NCI-H2171 treated with DMSO at 0.1 percent for 48 hours (cell line): ENCODE results near the gene SYNGR4.

Experiments used
- DNase-seq: peaks from one replicate; lab custom pipeline; 2025; lab: John Stamatoyannopoulos, UW

Gene SYNGR4

DNA sequence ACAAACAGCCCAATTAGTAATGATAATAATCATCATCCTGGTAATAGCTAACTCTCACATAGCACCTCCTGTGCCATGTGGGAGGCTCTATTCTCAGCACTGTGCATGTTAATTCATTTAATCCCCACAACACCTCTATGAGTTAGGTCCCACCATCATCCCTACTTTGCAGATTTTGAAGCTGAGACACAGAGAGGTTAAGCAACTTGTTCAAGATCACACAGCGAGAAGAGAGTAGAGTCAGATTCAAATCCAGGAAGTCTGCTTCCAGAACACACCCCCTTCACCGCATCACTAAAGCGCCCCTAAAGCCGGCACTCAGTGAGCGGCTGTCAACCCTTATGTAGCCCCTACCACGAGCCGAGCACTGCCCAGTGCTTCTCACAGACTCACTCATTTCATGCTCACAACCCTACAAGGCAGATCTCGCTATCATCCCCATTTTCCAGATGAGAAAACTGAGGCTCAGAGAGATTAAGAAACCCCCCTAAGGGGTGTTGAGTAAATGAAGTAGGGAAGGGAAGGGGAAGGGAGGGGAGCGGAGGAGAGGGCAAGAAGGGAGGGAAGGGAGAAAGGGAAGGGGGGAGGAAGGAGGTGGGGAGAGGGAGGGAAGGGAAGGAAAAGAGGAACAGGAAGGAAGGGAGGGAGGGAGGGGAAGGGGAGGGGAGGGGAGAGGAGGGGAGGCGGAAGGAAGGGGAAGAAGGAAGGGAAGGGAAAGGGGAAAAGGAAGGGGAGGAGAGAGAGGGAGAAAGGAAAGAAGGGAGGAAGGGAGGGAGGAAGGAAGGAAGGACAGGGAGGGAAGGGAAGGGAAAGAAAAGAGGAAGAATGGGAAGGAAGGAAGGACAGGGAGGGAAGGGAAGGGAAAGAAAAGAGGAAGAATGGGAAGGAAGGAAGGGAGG is 22.4 kb upstream of the SYNGR4 start:
- no peak for DNase-seq

DNA sequence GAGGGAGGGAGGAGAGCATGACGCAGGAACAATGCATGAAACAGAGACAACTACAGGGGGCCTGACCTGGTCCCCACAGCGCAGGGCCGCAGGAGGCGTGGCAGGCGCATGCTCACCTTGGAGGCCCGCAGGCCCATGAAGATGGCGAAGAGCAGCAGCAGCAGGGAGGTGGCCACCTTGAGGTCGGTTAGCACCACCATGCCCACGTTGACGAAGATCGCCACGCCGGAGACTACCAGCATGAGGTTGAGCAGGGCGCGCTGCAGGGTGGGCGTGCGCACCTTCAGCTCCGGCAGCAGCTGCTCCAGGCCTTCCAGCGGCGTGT is 21.8 kb upstream of the SYNGR4 start:
- no peak for DNase-seq

DNA sequence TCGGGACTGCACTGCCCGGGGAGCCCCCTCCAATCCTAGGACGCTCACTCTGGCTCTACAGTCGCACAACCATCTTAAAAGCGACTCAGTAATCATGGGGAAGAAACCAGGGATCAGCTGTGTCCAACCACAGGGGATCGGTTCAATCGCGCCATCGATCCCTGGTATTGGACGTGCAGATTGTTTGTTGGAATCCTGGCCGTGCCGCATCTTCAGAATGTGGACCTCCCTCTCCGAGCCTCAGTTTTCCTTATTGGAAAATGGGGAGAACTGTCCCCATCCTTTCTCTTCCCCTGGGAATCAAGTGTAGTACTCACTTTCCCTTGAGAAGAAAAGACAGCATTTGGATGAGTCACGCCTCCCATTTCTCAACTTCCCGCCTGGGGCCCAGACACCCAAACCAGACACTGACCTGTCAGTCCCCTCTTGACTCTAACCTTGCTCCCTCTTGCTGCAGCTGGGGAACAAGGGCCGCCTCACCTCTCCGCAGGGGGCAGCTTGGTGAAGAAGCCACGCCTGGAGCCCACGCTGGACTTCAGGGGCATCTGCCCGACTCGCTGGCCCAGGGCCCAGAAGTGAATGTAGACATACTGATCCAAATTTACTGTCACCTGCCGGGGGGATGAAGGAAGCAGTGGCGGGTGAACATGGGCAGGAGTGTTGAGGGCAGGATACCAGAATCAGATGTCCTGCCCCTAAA is 21.2 kb upstream of the SYNGR4 start:
- DNase-seq = no peak

DNA sequence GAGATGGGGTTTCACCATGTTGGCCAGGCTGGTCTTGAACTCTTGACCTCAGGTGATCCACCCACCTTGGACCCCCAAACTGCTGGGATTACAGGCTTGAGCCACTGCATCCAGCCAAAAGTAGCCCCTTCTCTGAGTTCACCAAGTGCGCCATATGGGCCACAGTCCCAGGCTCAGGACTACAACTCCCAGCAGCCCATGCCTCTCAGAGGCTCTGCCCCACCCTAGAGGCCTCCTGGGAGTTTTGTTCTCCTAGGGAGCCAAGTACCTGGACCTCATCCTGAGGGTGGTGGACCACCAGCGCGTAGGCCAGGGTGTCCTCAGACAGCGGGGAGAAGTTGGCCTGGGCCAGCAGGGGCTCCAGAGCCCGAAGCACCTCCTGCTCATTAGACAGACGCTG is 19.3 kb upstream of the SYNGR4 start:
- DNase-seq = peak; percentile 79

DNA sequence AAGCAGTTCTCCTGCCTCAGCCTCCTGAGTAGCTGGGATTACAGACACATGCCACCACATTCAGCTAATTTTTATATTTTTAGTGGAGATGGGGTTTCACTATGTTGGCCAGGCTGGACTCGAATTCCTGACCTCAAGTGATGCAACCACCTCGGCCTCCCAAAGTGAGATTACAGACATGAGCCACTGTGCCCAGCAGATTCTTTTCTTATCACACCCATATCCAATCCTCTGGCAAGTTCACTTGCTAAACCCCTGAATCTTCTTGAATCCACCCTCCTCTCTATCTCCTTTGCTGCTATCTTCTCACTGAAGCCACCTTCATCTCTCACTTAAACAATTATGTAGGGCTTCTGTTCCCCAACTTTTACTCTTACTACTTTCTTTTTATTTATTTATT is 18.0 kb upstream of the SYNGR4 start:
- no peak for DNase-seq

DNA sequence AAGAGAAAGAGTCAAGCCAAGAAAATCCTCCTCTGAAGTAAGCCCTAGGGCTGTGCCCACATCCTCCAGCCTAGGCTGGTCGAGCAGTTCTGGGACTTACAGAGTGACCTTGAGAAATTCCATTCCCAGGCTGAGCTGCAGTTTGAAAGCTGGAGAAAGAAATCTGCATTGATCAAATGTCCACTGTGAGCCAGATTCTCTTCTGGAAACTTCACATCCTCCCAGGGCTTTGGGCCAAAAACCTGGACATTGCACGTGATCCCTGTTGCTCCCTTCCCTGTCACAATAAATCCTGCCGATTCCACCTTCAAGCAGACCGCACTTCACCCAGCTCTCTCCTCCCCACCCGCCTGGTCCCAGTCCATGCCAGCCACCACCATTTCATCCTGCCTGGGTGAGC is 16.1 kb upstream of the SYNGR4 start:
- DNase-seq = no peak

DNA sequence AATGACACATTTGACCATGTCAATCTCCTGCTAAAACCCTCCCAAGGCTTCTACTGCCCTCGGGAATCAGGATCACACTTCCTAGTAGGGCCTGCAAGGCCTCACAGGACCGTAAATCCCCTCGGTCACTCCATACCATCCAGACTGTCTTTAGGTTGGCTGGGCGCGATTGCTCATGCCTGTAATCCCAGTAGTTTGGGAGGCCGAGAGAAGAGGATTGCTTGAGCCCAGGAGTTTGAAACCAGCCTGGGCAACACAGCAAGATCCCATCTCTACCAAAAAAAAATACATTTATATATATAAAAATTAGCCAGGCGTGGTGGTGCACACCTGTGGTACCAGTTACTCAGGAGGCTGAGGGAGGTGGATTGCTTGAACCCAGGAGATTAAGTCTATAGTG is 15.4 kb upstream of the SYNGR4 start:
- DNase-seq = no peak

DNA sequence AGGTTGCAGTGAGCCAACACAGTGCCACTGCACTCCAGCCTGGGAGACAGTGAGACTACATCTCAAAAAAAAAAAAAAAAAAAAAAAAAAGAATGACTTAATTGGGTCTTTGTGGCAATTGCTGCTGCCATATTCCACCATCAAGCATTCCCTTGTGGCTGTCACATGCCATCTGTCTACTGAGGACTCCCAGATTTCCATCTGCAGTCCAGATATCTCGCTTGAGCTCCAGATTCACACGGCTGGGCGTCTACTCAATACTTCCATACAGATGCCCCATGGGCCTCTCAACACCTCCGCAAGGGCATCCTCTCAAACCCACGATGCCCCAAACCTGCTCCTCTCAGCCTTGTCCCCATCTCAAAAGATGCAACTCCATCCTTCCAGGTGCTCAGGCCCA is 13.3 kb upstream of the SYNGR4 start:
- DNase-seq = peak; percentile 97

DNA sequence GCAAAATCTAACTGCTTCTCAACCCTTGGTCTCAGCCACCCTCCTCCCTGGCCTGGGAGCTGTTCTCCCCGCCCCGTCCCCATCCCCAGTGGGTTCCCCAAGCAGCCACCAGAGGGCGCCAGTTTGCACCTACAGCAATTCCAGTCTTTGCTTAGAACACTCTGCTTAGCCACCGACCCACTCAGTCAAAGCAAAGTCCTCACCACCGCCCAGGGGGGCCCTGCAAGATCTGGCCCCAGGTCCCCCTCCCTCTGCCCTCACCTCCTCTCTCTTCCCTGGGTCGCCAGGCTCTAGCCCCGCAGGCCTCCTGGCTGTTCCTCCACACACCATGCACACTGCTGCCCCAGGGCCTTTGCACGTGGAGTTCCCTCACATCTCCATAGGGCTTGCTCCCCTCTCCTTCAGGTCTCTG is 12.8 kb upstream of the SYNGR4 start:
- DNase-seq = peak; percentile 92

DNA sequence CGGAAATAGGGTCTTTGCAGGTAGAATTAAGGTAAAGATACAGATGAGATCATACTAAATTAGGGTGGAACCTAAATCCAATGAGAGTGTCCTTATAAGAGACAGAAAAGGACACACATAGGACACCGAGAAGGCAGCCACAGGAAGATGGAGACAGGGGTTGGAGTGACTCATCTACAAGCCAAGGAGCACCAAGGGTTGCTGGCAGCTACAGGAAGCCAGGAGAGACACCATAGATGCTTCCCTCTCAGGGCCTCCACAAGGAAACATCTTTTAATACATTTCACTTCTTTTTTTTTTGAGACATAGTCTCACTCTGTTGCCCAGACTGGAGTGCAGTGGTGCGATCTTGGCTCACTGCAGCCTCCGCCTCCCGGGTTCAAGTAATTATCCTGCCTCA is 10.5 kb upstream of the SYNGR4 start:
- no peak for DNase-seq

DNA sequence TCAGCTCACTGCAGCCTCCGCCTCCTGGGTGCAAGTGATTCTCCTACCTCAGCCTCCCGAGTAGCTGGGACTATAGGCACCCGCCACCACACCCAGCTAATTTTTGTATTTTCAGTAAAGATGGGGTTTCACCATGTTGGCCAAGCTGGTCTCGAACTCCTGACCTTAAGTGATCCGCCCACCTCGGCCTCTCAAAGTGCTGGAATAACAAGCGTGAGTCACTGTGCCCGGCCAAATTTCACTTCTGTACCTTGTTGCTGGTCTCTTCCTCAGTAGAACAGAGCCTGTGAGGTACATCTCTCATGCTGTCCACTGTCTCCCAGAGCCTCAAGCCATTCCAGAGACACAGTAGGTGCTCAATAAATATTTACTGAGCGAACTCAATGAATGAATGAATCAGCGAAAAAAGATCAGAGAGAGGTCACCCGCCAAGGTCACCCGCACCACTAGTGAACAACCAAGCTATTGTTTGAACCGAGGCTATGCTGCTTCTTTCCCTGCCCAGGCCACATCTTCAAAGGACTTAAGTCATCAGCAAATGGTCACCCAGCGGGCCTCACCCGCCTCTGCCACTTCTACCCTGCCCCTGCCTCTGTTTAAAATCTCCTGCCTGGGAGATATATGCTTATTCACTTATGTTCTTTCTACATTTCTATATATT is 9.7 kb upstream of the SYNGR4 start:
- DNase-seq = no peak

DNA sequence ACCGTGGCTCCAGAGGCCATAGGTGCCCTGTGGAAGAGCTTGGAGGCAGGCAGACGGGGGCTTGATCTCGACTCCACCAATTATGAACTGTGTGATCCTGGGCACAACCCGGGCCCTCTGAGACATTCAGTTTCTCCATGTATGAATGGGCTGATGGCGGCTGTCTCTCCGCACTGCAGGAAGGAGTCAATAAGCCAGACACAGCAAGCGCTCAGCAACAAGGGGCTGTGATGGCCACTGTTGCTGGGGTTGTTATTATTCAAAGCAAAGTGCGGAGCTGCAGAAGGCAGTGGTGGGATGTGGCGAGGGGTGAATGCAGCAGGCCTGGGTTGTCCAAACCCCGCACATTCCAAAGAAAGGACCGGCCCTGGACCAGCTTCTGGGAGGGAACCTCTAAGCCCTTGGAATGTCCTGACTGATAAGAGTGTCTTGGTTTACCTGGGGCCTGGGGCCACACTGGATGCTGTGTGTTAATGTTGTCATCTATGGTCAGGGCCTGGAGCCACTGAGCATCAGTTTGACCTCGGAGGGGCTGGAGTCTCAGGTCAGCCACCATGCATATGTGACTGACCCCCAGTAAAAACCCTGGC is 8.7 kb upstream of the SYNGR4 start:
- no peak for DNase-seq

DNA sequence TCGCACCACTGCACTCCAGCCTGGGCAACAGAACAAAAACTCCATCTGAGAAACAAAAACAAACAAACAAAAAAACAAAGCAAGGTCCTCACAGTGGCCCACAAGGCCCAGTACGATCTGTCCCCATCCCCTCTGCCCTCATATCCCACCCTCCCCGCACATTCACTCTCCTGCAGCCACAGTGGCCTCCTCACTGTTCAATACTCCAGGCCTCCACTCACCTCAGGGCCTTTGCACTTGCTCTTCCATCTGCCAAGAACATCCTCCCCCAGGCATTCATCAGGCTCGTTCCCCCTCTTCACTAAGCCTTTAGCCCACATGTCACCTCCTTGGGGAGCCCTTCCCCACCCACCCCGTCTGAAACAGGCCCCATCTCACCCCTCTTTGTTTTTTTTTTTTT is 5.0 kb upstream of the SYNGR4 start:
- no peak for DNase-seq

DNA sequence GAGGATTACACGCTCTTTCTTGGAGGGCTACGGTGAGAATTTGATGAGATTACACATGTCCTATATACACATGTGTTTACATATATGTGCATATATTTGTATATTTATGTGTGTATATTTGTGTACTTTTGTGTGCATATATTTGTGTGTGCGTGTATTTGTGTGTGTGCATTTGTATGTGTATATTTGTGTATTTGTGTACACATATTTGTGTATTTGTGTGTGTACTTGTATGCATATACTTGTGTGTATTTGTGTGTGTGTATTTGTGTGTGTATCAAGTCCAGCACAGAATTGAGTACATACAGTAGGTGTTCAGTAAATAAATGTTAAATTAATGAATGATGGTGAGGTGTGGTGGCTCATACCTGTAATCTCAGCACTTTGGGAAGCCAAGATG is 2.3 kb upstream of the SYNGR4 start:
- DNase-seq = no peak

DNA sequence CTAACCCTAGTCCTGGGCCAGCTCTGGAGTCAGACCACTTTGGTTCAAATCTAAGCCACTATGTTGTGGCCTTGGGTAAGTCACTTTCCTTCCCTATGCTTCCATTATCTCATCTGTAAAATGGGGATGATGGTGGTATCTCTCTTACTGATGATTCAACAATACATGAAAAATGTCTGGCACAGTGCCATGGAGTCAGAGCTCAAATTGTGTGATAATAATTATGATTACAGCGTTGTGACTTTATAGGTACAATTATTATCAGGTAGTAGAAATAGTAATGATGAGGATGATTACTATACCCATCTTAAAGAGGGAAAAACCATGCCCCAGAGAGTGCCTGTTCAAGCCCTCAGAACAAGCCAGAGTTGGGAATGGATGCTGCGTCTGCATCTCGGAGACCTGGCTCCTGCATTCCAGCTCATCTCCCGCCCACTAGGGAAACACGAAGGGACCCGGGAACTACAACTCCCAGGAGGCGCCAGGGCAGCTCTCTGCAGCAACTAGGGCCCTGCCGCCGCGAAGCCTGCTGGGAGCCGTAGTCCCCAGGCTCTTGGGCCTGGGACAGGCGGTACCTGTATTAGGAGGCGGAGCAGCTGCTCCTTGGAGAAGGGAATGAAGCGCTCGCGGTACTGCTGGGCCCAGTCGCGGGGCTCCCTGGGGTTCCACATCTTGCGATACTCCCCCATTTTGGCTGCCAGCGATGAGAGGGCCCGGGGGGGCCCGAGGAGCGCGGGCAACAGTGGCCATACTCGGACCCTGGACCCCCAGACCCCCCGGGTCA is 1.3 kb upstream of the SYNGR4 start:
- peak; percentile 98 for DNase-seq

DNA sequence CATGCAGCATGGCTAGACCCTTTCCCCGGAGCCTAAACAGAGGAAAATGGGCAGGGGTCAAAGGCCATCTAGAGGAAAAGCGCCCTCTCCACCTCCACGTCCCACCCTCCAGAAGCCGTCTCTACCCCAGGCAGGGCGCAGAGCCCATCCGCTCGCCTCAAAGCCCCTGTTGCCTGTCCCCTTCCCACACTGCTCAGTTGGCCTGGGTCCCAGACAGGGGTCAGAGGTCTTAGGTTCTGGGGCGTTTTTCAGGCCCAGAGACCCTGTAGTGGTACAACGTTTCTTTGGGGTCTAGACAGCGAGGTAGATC is 712 bp upstream of the SYNGR4 start:
- DNase-seq = peak; percentile 62

DNA sequence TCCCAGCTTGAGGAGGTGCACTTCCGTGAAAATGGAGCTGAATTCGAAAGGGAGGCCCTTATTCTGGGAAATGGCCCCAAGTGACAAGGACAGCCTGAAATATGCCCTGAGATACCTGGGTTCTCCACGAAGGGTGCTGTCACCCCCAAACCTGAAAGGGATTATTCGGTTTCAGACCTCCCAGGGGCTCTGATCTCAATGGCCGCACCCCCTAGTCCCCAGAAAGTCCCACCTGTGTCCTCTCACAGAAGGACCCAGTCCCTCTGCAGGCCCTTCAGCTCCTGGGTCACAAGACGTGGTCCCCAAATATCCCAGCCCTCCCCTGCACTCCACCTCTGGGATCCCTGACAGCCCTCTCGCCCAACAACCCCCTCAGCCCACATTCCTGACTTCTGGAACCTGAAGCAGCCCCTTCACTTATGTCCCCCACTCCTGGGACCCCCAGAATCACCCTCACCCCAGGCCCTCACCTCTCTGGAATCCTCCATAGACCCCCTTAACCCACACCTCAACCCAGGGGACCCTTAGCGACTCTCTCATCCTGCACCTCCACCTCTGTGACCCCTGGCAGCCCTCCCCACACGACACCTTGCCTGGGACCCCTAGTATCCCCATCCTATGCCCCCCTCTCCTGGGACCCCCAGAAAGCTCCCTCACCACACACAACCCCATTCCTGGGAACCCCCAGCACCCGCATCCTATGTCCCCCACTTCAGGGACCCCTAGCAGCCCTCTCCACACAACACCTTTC is 606 bp downstream of the SYNGR4 start:
- DNase-seq = no peak

DNA sequence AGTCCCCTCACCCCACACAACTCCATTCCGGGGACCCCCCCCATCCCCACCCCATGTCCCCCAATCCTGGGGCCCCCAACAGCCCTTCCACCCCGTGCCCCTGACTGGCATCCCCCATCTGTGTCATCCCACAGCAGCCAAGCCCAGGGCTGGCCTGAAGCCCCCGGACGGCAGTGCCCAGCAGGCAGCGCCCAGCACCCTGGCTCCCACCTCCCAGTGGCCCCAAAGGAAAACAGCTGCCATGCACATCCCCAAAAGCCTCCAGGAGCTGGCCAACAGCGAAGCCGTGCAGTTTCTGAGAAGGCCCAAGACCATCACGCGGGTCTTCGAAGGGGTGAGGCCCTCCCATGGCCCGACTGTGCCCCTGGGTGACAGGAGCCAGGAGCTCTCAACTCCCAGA is 1.4 kb downstream of the SYNGR4 start:
- DNase-seq = no peak

DNA sequence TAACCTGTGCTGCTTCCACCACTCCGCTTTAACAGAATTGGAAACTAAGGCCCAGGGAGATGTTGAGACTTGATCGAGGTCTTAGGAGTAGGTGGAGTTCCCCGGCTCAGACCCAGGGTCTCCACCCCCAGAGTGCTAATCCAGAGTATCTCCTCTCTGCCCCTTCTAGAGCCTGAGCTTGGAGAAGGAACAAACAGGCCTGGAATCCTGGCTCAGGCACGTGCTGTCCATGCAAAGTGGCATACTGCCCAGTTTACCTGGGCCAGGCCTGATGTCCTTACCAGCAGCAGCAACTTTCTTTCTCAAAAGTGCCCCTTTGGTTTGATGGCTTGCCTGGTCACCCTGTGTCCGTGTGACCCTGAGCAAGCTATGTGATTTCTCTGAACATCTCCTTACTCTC is 3.7 kb downstream of the SYNGR4 start:
- DNase-seq = no peak

DNA sequence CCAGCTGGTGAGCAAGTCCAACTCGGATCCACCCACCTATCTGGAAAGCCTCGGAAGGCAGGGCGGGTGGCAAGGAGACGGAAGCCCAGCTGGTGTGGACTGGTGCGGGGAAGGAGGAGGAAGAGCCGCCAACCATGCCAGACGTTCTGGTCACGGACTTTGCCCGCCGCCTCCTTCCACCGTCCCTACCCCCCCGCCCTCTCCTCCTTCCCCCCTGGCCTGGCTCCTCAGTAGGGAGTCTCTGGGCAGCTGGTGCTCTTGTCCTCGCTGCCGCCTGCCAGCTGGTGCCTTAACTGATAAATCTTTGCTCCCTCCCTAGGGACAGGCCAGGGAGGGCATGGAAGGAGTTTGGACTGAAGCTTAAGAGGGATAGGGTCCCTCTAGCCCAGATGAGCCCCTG is 4.8 kb downstream of the SYNGR4 start:
- peak; percentile 89 for DNase-seq

DNA sequence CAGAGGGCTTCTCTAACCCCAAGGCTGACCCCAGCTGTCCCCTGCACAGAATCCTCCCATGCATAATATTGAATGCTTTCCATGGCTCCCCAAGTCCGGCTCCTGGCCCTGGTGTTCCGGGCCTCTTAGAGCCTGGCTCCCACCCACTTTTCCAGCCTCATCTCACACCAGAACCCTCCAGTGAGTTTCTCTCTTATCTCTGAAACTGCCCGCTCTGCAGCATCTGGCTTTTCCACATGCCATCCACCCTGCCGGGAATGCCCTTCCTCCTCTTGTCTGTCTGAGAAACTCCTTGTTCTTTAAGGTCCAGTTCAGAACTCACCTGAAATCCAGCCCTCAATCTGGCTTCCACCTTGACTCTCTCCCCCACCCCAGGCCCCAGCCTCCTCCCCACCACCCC is 6.8 kb downstream of the SYNGR4 start:
- peak; percentile 35 for DNase-seq
